Transverse colon (tissue), 4 donors: ENCODE data around the gene SAMHD1.

Experiments used
- CTCF ChIP-seq, 5 experiments: fragments of 200-600 bp in 3 of 5; fragments of 450-650 bp in 2 of 5; sonication (generic) in 3 of 5; IDR thresholded peaks; 1 replicate in 2 of 5; 2 replicates in 3 of 5; pipeline ENCODE4 v1.5.1; 2016 to 2017; ENCODE audit warnings: antibody characterized with exemption in 5 of 5, inconsistent platforms in 3 of 5, mild to moderate bottlenecking in 2 of 5, moderate library complexity in 1 of 5
- EP300 ChIP-seq: sonication (generic); formaldehyde crosslinking; IDR thresholded peaks from one replicate; pipeline ENCODE4 v1.6.1; 2017; ENCODE audit warnings: antibody characterized with exemption, low read depth
- POLR2A ChIP-seq: fragments of 450-650 bp; IDR thresholded peaks from one replicate; pipeline ENCODE4 v1.6.1; 2016; ENCODE audit warnings: antibody characterized with exemption, mild to moderate bottlenecking, moderate library complexity
- POLR2AphosphoS5 ChIP-seq, 3 donors: sonication (generic); formaldehyde crosslinking; IDR thresholded peaks; one replicate each; pipeline ENCODE4 v1.6.1; 2016; ENCODE audit warnings: antibody characterized with exemption in 3 of 3

- no peak for TF ChIP-seq CTCF (IDR thresholded peaks at IDR 0.05)
- no peak for TF ChIP-seq POLR2A
- no peak for TF ChIP-seq EP300
- TF ChIP-seq POLR2AphosphoS5 (IDR thresholded peaks at IDR 0.05), result peak in 1 of 3 donors; percentile 47
These were observed 88.4 kb downstream of the SAMHD1 start for GRCh38 chr20:36862857-36863668.
